ENCODE results near the gene KLC4.

The KLC4 gene

DNA sequence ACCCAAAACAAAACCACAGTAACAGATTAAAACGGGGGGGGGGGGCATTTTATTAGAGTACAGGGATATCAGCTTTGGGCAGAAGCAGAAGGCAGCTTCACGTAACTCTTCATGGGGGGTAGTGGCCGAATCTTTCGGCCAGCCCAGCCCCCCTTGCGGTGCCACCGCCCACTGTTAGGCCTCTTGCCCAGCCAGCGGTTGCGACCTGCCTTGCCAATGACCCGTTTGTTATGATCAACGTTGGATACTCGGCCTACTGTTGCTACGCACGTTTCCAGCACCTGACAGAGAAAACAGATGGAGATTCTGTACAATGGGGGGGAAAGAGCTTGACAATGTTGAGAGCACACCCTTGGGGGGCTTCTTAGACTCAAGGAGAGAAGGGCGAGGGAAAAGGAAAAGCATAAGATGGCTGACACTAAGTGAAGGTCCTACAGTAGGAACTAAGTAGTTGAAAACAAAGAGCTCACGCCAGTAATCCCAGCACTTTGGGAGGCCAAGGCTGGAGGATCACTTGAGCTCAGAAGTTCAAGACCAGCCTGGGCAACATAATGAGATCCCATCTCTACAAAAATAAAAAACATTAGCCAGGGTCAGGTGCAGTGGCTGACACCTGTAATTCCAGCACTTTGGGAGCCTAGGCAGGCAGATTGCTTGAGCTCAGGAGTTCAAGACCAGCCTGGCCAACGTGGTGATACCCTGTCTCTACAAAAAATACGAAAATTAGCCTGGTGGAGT is 5.1 kb upstream of the KLC4 start:
- no peak for DNase-seq (ENCODE audit: low read depth)
- TF ChIP-seq, protein P1, sequence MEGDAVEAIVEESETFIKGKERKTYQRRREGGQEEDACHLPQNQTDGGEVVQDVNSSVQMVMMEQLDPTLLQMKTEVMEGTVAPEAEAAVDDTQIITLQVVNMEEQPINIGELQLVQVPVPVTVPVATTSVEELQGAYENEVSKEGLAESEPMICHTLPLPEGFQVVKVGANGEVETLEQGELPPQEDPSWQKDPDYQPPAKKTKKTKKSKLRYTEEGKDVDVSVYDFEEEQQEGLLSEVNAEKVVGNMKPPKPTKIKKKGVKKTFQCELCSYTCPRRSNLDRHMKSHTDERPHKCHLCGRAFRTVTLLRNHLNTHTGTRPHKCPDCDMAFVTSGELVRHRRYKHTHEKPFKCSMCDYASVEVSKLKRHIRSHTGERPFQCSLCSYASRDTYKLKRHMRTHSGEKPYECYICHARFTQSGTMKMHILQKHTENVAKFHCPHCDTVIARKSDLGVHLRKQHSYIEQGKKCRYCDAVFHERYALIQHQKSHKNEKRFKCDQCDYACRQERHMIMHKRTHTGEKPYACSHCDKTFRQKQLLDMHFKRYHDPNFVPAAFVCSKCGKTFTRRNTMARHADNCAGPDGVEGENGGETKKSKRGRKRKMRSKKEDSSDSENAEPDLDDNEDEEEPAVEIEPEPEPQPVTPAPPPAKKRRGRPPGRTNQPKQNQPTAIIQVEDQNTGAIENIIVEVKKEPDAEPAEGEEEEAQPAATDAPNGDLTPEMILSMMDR (IDR thresholded peaks at IDR 0.05; ENCODE audit: control insufficient read depth, extremely low read depth, insufficient read depth) = no peak
- peak overlapping the region; percentile 94 for H3K4me3 ChIP-seq (ENCODE audit: low read depth, low read length)

DNA sequence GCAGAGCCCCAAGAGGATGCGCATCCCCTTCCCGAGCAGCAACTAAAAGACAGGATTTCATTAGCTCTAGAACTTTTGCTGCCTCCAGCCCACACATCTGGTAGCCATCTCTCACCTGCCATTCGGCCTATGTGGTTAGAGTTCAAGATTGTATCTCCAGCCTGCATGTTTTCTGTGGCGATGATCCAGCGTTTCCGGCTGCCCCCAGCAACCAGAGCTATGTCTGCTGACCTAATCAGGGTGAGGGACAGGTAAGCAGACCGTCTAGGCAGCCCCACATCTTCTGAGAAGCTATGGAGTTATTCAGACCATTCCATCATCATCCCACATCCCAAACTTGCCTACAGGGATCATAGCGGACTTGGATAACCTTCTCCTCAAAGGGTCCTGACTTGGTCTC is 3.5 kb upstream of the KLC4 start:
- no peak for DNase-seq (ENCODE audit: low read depth)
- TF ChIP-seq, protein P1 (IDR thresholded peaks at IDR 0.05; ENCODE audit: control insufficient read depth, extremely low read depth, insufficient read depth) = no peak
- H3K4me3 ChIP-seq (ENCODE audit: low read depth, low read length) = no peak overlapping the region

DNA sequence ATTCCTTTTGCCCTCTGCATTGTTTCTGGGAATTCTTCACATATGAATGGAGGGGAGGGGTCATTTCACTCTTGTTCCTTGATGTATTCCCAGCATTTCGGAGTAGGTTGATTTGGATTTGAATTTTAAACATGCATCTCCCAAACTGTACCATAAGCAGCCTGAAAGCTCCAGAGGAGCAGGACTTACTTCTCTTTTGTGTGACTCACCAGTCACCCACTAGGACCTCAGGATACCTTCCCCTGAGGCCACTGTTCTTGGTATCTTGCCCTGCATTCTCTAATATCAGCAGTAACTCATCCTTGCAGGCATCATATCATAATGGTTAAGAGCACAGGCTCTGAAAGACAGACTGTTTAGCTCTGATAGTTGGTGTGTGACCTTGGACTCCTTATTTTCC is 900 bp upstream of the KLC4 start:
- TF ChIP-seq, protein P1 (IDR thresholded peaks at IDR 0.05; ENCODE audit: control insufficient read depth, extremely low read depth, insufficient read depth) = no peak
- DNase-seq (ENCODE audit: low read depth) = no peak
- peak overlapping the region; percentile 78 for H3K4me3 ChIP-seq (ENCODE audit: low read depth, low read length)

DNA sequence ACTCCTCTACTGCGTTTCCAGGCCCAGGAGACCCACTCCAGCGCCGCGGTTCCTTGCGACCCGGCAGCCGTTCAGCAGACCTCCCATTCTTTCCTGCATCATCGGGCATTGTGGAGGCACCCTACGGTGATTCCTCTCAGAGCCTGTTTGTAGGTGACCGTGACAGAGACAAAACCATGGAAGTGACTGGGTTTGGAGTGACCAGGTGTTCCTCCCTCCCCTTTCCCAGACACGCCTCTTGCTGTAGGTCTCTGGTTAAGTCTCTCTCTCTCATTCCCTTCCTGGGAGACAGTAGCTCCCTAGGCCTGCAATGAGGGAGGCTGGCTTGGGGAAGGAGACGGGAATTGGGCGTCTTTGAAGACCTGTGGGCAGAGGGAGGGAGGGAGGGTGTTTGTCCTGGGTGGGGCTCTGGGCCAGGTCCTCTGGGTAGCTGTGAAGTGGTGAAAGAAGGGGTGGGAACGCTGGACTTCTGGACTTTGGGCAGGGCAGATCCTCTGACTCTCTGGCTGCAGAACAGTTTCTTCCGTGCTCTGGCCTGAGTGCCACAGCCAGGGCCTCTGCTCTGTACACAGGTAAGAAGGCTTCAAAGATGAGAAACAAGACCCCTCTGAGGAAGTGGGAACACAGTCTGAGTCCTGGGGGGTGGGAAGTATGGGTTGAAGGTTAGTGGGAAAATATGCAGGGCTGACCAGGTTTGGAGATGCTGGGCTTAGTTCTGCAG is 763 bp downstream of the KLC4 start:
- peak overlapping the region; percentile 78 for H3K4me3 ChIP-seq (ENCODE audit: low read depth, low read length)
- DNase-seq (ENCODE audit: low read depth) = peak; percentile 35
- TF ChIP-seq, protein P1 (IDR thresholded peaks at IDR 0.05; ENCODE audit: control insufficient read depth, extremely low read depth, insufficient read depth) = no peak

DNA sequence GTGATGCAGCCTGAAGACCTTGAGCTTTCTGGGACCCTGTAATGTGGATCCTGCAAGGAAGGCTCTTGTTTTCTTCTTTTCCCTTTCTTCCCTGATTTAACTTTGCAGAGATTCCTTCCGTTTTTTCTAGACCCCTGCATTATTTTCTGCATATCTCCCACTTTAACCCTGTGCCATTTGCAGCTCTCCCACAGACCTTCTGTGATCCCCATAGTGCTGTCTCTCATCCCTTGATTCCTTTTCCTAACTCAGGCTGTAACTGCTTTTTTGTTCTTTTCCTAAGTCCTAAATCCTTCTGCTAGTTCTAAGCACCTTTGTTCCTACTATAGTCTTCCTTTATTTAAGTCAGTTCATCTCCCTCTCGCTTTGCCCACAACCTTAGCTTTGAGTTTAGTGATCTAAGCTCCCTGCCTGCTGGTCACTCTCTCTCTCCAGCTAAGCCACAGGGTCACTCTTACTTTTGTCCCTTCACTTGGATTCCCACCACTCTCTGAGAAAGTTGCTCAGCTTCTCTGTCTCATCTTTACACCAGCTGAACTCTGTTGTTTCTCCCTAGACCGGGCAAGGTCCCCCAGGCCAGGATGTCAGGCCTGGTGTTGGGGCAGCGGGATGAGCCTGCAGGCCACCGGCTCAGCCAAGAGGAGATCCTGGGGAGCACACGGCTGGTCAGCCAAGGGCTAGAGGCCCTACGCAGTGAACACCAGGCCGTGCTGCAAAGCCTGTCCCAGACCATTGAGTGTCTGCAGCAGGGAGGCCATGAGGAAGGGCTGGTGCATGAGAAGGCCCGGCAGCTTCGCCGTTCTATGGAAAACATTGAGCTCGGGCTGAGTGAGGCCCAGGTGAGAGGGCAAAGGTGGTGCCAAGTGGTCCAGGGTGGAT is 1.6 kb downstream of the KLC4 start:
- TF ChIP-seq, protein P1 (IDR thresholded peaks at IDR 0.05; ENCODE audit: control insufficient read depth, extremely low read depth, insufficient read depth) = no peak
- peak overlapping the region; percentile 78 for H3K4me3 ChIP-seq (ENCODE audit: low read depth, low read length)
- no peak for DNase-seq (ENCODE audit: low read depth)

DNA sequence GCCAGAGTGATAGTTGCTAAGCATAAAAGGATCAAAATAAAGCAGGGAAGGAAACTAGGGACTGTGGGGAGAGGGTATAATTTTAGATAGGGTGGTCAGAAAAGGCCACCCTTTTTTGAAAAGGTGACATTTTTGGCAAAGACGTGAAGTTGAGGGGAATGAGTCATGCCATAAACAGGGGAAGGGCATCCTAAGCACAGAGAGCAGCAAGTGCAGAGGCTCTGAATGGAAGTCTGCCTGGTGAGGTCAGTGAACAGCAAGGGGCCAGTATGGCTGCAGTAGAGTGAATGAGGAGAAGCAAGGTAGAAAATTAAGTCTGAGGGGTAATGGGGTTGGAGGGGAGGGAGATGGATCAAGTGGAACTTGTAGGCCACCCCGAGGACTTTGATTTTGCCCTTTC is 2.4 kb downstream of the KLC4 start:
- no peak for DNase-seq (ENCODE audit: low read depth)
- TF ChIP-seq, protein P1 (IDR thresholded peaks at IDR 0.05; ENCODE audit: control insufficient read depth, extremely low read depth, insufficient read depth) = no peak
- no peak overlapping the region for H3K4me3 ChIP-seq (ENCODE audit: low read depth, low read length)

All from LNCaP clone FGC (cell line).